Nephron (organoid): ENCODE data around the gene CACNA2D3.
"Not testable (repeated sequence)": the region's sequence is repeated elsewhere in the genome, so short reads cannot be mapped to it uniquely, and the experiment has no call there.

Source experiments
- H3K27ac Mint-ChIP-seq, 3 experiments: 2 replicates each; pipeline ENCODE4 v1.8.0; 2020; ENCODE audit warnings: mixed read lengths in 3 of 3, mild to moderate bottlenecking in 2 of 3, moderate library complexity in 1 of 3
- H3K27me3 Mint-ChIP-seq: 2 replicates; pipeline ENCODE4 v1.8.0; 2021; ENCODE audit warnings: low read depth, mild to moderate bottlenecking, moderate library complexity, mixed read lengths
- H3K36me3 Mint-ChIP-seq: 2 replicates; pipeline ENCODE4 v1.8.0; 2020; ENCODE audit warnings: low read depth, mixed read lengths
- H3K4me1 Mint-ChIP-seq: 2 replicates; pipeline ENCODE4 v1.8.0; 2020; ENCODE audit warnings: mixed read lengths
- H3K4me3 Mint-ChIP-seq, 3 experiments: 2 replicates each; pipeline ENCODE4 v1.8.0; 2020; ENCODE audit warnings: mild to moderate bottlenecking in 3 of 3, mixed read lengths in 3 of 3, moderate library complexity in 2 of 3
- H3K9me3 Mint-ChIP-seq: 2 replicates; pipeline ENCODE4 v1.8.0; 2020; ENCODE audit warnings: mixed read lengths
- CTCF ChIP-seq, 3 experiments: fragments of 200-600 bp; sonication (generic); IDR thresholded peaks; one replicate each; pipeline ENCODE4 v1.5.0; 2021; ENCODE audit warnings: antibody characterized with exemption in 3 of 3; ENCODE audit not compliant: unreplicated experiment in 3 of 3

The CACNA2D3 gene

GRCh38 chr3:54632834-54633233 is 510.5 kb downstream of the CACNA2D3 start:
- H3K36me3 Mint-ChIP-seq = no peaks in the 10 kb centered on the region
- H3K27ac Mint-ChIP-seq = no peak overlapping the region
- no peaks in the 10 kb centered on the region for H3K4me1 Mint-ChIP-seq
- no peaks in the 10 kb centered on the region for H3K9me3 Mint-ChIP-seq
- H3K27me3 Mint-ChIP-seq = peaks cover 5% of the 10 kb centered on the region
- TF ChIP-seq CTCF (IDR thresholded peaks at IDR 0.05; ENCODE audit: unreplicated experiment in 3 of 3) = no peak
- no peak overlapping the region for H3K4me3 Mint-ChIP-seq

- Mint-ChIP-seq H3K4me1 (no peaks in the 10 kb centered on the region), H3K27me3 (peaks cover 4% of the 10 kb centered on the region), H3K9me3 (peaks cover under 1% of the 10 kb centered on the region), H3K27ac (no peak overlapping the region), H3K4me3 (no peak overlapping the region), H3K36me3 (no peaks in the 10 kb centered on the region)
- TF ChIP-seq CTCF (IDR thresholded peaks at IDR 0.05; ENCODE audit: unreplicated experiment in 3 of 3) = no peak
Observed at GRCh38 chr3:54633444-54634121, 511.2 kb downstream of the CACNA2D3 start.

GRCh38 chr3:54634122-54634469 is 511.7 kb downstream of the CACNA2D3 start:
- H3K4me1 Mint-ChIP-seq = no peaks in the 10 kb centered on the region
- H3K4me3 Mint-ChIP-seq = no peak overlapping the region
- H3K27ac Mint-ChIP-seq = no peak overlapping the region
- H3K36me3 Mint-ChIP-seq = no peaks in the 10 kb centered on the region
- no peaks in the 10 kb centered on the region for H3K27me3 Mint-ChIP-seq
- peaks cover 5% of the 10 kb centered on the region for H3K9me3 Mint-ChIP-seq
- no peak for TF ChIP-seq CTCF (IDR thresholded peaks at IDR 0.05; ENCODE audit: unreplicated experiment in 3 of 3)

- H3K27ac Mint-ChIP-seq, H3K4me1 Mint-ChIP-seq, H3K36me3 Mint-ChIP-seq, H3K9me3 Mint-ChIP-seq: not testable (repeated sequence)
- Mint-ChIP-seq H3K27me3 (peaks cover 24% of the 10 kb centered on the region), H3K4me3 (peak overlapping the region in 1 of 3 experiments; percentile 14)
Observed at GRCh38 chr3:54639790-54640372, 517.5 kb downstream of the CACNA2D3 start.

GRCh38 chr3:54641226-54642014 is 519.1 kb downstream of the CACNA2D3 start:
- peaks cover 24% of the 10 kb centered on the region for H3K27me3 Mint-ChIP-seq
- no peaks in the 10 kb centered on the region for H3K36me3 Mint-ChIP-seq
- H3K9me3 Mint-ChIP-seq = peaks cover 14% of the 10 kb centered on the region
- no peak overlapping the region for H3K4me3 Mint-ChIP-seq
- TF ChIP-seq CTCF (IDR thresholded peaks at IDR 0.05; ENCODE audit: unreplicated experiment in 3 of 3) = no peak
- H3K4me1 Mint-ChIP-seq = no peaks in the 10 kb centered on the region
- H3K27ac Mint-ChIP-seq = no peak overlapping the region

GRCh38 chr3:54642147-54642546 is 519.8 kb downstream of the CACNA2D3 start:
- Mint-ChIP-seq H3K4me1 (no peaks in the 10 kb centered on the region), H3K27ac (no peak overlapping the region), H3K4me3 (no peak overlapping the region), H3K27me3 (peaks cover 24% of the 10 kb centered on the region), H3K36me3 (no peaks in the 10 kb centered on the region), H3K9me3 (peaks cover 14% of the 10 kb centered on the region)
- TF ChIP-seq CTCF (IDR thresholded peaks at IDR 0.05; ENCODE audit: unreplicated experiment in 3 of 3) = no peak
